Middle frontal gyrus (tissue), 1 donor: ENCODE measurements around the gene NPY4R.
"Not testable (repeated sequence)": the region's sequence is repeated elsewhere in the genome, so short reads cannot be mapped to it uniquely, and the experiment has no call there.

Source experiments
- DNase-seq: peaks from one replicate; pipeline ENCODE4 v3.0.0-alpha.2; 2015; ENCODE audit warnings: low spot score; ENCODE audit errors: extremely low spot score

NPY4R gene

DNA sequence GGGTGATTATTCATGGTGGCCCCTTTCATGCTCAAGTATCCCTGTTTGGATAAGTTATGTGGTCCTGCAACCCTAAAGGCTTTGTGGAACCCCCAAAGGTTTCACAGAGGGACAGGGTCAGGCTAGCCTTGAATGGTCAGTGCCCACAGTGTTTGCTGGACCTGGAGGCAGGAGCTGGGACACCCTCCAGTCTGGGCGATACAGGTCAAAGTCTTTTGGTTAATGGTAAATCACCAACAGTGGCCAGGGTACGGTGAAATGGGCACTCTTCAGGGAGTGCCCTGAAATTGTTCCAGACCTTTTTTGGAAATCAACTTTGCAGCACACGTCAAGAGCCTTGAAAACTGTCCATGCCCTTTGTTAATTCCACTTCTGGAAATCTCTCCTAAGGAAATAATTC, 8.7 kb downstream of the NPY4R start:
- DNase-seq, result not testable (repeated sequence)

DNA sequence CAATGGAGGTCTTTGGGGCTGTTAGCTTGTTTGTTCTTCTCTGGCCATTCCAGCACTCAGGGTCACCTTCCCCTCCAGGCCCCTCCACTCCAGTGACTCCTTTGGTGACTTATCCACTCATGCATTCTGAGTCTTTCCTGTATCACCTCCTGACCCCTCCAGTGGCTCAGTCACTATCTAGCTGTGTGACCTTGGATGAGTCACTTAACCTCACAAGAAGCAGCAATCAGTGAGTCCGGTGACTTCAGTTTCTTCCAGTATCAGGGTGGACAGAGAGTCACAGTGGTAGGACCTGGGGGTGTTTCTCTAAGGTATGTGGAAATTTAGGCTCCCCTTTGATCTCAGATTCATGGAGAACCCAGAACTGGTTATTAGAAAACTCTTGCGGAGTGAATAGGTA, 9.8 kb downstream of the NPY4R start:
- not testable (repeated sequence) for DNase-seq

GRCh38 chr10:46451365-46451764, 14.4 kb downstream of the NPY4R start:
- not testable (repeated sequence) for DNase-seq

DNA sequence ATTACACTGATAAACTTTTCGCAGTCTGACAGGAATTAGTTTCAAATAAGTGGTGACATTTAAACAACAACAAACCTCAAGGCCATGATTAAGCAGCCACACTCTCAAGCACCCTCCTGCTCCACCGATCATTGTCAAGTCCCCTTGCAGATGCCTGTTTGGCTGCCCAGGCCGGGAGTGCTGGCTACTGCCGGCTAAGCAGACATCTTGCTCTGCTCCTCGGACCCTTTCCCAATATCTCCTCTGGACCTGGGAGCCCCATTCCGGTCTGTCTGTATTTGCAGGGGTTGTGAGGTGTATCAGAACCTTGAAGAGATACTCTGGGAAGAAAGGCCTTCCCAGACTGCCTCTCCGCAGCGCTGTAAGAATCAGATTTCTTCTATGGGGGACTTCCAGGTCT, 14.9 kb downstream of the NPY4R start:
- not testable (repeated sequence) for DNase-seq

- not testable (repeated sequence) for DNase-seq
Measured at GRCh38 chr10:46447439-46447838, 18.3 kb downstream of the NPY4R start.

DNA sequence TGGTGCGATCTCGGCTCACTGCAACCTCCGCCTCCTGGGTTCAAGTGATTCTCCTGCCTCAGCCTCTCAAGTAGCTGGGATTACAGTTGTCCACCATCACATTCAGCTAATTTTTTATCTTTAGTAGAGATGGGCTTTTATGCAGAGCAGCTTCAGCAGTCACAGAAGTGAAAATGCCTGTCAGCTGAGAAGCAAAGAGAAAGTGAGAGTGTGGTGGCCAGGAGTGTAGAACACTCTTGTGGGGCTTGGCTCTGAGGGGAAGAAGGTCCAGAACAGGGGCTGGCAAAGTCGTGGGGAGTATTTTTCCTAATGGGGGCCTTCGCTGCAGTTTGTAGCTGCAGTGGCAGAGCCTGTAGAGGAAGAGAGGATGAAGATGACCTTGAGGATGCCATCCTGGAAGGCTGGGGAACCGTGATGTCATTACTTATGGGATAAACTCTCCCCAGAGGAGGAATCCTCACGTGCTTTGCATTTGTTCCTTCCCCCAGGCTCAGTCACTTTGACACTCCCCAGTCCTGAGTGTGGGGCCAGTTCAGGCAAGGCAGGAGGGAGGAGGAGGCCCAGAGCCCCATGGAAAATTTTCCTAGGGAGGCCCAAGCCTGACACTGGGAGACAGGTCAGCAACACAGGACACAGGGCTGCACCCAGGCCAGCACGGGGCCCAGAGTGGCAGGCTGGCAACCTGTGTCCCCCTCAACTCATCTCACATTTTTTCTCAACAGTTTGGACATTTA, 20.2 kb downstream of the NPY4R start:
- DNase-seq, result not testable (repeated sequence)

DNA sequence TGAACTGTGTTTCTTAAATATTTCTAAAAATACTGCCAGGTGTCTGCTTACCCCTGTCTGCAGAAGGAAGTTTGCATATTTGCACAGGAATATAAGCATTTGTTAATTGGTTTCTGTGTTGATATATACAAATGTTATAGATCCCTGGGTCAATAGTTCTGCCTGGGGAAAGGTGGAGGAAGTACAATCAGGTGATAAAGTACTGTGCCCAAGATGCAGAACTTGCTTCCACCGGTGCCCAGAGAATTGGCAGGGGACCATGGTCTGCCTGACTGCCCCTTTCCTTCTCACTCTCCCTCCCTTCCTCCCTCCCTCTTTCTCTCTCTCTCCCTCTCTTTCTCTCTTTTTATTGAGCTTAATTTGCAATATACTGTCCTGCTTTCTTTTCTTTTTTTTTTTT, 22.3 kb downstream of the NPY4R start:
- not testable (repeated sequence) for DNase-seq

GRCh38 chr10:46442706-46443275, 23.0 kb downstream of the NPY4R start:
- DNase-seq, result not testable (repeated sequence)

DNA sequence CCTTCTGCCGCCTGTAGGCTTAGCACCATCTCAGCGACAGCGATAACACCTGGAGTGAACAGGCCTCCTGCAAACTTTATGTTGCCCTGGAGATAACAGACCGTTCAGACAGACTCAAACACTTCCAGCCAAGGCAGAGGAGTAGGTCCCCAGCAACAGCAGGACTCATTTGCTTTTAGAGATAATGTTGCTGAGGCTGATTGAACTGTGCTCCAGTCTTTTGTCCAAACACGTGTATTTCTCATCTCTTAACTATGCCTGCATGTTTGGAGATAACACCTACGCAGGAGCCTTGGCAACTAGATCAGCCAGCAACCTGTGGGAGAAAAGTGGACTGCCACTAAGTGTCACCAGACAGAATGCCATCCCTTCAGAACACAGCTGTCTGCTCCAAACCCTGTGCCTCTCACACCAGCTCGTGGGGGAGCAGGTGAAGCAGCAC, 23.9 kb downstream of the NPY4R start:
- peak; percentile 8 for DNase-seq

DNA sequence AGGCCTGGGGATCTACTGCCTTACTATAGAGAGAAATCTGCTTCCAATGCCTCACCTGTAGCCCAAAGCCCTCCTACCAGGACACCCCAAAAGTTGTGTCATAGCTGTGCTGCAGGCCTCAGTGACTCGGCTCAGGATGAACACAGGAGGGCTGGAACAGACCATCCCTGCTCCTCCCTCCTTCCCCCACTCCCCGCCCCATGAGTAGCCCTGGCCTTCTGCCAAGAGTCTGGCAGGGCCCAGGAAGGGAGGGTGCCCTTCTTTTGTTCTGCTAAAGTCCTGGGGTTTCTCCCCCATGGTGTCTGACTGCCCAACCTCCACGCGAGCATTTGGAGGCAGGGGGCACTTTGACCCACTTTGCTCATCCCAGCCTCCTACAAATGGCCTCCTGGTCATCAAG, 24.8 kb downstream of the NPY4R start:
- not testable (repeated sequence) for DNase-seq

DNA sequence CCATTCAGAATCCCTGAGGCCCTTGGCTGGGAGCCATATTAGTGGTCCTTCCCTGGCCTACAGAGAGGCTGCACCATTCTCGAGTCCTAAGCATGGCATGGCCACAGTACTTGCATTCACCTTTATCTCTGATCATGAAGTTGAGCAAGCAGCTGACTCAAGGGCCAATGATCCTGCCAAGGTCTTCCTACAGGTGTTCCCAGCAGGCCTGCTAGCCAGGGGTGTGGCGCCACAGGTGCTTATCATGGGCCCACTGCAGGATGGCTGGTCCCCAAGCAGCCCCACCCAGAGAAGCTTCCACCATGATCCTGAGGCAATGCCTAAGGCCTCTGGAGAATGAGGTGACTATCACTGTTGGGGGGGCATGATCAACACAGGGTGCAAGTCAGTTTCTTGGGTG, 42.2 kb downstream of the NPY4R start:
- not testable (repeated sequence) for DNase-seq

- not testable (repeated sequence) for DNase-seq
Measured at GRCh38 chr10:46419570-46420379, 46.0 kb downstream of the NPY4R start.

DNA sequence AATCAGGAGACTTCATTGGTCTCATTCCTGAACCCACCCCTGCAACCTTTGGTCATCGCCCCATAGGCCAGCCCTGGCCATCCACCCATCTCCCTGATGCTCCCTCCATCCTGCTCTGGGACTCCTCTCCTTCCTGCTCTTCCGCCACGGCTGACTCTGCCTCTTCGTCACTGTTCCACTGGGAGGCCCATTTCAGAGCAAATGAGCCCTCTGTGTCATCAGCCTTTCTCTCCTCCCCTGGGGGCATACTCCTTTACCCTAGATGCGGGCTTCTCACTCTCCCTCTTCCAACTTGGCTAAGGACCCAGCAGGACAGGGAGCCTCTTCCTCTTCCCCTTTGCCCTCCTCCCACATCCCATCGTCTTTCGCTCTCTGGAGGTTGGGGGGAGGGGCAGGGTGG, 47.5 kb downstream of the NPY4R start:
- DNase-seq, result not testable (repeated sequence)

DNA sequence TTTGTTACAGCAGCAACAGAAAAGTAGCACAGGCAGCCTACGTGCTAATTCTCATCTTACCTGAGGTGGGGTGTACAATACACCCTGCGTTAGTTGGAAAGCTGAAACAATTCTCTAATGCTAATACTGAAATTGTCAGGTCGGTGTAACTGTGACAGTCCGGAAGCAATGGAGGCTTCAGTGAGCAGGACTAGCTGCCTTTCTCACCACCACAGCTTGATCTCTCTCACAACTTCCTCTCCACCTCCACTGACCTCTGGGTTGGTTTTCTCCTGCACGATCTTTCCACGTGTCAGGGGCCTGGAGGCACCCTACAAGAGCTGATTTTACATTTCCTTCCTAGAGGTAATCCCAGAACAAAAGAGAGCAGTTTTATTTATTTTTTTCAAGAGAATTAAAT, 50.5 kb downstream of the NPY4R start:
- not testable (repeated sequence) for DNase-seq

DNA sequence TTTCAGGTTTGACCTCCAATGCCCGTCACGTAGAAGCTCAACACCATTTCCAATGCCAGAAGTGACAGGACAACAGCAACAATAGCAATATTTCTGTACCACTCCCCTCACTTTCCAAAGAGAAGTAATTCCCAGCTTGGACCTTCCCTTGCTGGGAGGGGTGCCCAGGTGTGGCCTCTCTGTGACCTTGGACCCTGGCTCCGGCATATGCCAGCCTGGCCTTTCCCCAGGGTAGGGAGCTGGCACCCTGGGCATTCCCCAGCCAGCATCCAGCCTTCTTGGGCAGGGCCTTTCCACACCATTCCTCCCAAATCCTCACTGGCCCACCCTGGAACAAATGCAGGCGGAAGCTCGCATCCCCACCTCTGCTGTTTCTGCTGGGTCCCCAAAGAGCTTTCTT, 53.1 kb downstream of the NPY4R start:
- DNase-seq, result not testable (repeated sequence)

GRCh38 chr10:46411123-46411522, 54.6 kb downstream of the NPY4R start:
- not testable (repeated sequence) for DNase-seq
